Measurements from ENCODE around the gene RASAL3.

GRCh38 chr19:15428956-15429824 lies 35.2 kb downstream of the RASAL3 start:
- TF ChIP-seq POLR2A (IDR thresholded peaks at IDR 0.05) (no peak), CTCF (IDR thresholded peaks at IDR 0.05) (no peak)
